GM19324 (cell line): Measurements from ENCODE around the gene ZNF836.
A peak's percentile ranks its signal among the peaks of the same experiment; 100 is the strongest.

Experiments
- ATAC-seq: cut with Tn5 transposase; IDR thresholded peaks from one replicate; pipeline ENCODE4 v1.9.1; 2021; ENCODE audit warnings: mild to moderate bottlenecking, moderate library complexity; ENCODE audit not compliant: unreplicated experiment, low FRiP score

The ZNF836 gene

DNA sequence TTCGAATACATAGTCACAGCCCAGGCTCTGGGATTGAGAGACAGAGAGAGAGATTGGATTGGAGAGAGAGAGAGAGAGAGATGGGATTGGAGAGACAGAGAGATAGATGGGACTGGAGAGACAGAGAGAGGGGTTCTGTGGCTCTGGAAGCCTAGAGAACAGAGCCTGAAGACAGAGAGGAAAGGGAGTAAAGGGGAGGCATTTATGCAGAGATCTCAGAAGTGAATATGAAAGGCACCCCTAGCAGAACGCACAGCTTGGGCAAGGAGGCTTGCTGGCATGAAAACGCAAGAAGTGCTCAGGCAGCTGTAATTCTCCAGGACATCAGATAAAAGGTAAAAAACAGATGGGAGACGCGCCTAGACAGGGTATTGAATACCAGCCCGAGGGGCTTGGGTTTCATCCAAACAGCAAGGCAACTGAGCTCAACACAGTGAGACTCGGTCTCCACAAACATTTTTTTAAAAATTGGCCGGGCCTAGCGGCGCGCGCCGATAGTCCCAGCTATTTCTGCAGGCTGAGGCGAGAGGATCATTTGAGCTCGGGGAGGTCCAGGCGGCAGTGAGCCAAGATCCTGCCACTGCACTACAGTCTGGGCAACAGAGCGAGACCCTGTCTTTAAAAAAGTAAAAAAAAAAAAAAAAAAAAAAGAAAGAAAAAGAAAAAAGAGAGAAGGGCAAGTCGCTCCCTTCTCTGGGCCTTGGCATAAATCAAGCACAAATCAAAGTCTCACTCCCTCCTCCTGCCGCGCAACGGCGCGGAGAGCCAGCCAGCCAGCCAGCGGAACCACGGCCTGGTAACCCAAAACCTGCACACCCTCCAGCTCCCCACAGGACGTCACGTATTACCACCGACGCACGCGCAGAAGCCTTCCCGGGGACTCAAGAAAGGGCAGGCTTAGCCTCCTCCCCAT lies 17.7 kb upstream of the ZNF836 start:
- peak; percentile 3 for ATAC-seq

DNA sequence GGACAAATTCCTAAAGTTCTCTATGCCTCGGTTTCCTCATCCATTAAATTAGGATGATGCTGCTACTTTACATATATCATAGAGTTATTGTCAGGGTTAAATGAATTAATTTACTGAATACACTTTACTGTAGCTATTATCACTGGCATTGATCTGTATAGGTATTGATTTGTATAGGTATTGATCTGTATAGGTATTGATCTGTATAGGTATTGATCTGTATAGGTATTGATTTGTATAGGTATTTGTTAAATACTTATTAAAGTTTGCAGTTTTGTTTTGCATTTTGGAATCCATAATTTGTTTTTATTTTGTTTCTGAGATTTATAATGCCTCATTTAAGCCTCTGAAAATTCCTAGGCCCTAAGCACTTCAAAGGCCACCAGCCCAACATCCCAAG lies 16.0 kb upstream of the ZNF836 start:
- no peak for ATAC-seq

DNA sequence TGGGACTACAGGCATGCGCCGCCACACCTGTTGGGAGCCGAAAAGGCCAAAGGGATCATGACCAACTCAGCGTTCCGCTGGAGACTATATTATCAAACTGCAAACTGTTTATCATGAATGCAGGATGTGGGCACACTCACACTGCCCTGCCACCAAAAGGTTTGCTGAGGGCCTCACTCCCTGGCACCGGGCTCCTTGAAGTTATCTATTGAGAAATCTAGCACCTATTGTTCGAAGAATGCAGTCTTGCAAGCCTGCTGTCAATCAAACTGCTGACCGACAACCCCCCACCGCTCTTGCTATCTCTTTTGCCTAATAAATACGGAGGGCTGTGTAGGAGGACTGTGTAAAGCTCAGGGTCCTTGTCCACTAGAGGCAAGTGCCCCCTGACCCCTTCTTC lies 5.2 kb upstream of the ZNF836 start:
- no peak for ATAC-seq

DNA sequence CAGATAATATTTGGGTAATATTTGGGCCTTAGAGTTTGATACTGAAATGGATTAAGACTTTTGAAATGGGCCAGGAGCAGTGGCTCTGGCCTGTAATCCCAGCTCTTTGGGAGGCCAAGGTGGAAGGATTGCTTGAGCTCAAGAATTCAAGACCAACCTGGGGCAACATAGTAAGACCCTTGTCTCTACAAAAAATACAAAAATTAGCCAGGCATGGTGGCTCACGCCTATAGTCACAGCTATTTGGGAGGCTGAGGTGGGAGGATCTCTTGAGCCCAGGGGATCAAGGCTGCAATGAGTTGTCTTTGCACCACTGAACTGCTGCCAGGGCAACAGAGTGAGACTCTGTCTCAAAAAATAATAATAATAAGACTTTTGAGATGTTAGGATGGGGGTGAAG lies 926 bp upstream of the ZNF836 start:
- ATAC-seq, result no peak

DNA sequence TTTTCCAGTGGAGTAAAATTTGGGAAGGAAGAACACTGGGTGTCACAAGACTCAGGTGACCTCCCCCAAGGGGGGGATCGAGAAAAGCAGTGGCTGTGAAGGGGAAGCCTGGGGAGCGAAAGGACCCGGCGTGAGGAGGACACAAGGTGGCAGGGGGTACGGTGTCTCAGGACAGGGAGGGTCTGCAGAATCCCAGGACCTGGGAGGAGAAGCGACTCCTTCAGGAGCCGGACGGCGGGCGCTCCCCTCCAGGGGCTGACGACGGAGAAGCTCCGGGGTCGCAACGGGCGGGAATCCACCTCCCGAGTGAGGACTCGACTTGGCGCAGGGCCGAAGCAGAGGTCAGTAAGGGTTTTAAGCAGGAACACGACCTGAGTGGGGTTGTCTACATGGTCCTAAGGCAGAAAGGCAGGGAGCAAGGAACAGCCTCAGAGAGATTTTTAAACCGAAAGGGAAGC lies 529 bp downstream of the ZNF836 start:
- peak; percentile 28 for ATAC-seq

DNA sequence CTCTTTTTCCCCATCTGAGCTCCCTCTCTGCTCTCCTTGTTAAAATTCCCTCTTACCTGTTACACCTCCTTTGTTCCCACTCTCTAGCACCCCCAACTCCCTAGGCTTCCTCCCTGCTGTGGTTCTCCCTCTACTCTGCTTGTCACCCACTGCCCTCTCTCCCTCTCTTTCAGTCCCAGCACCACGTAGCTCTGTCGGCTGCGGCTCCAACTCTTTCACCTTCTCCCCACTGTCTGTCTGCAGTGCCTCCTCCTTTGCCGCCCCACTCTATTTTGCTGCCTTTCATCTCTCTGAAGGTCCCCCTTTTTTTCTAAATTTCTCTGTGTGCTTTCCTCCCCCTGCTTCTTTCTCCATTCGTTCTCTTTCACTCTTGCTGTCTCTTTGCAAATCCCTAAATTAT lies 1.1 kb downstream of the ZNF836 start:
- no peak for ATAC-seq

DNA sequence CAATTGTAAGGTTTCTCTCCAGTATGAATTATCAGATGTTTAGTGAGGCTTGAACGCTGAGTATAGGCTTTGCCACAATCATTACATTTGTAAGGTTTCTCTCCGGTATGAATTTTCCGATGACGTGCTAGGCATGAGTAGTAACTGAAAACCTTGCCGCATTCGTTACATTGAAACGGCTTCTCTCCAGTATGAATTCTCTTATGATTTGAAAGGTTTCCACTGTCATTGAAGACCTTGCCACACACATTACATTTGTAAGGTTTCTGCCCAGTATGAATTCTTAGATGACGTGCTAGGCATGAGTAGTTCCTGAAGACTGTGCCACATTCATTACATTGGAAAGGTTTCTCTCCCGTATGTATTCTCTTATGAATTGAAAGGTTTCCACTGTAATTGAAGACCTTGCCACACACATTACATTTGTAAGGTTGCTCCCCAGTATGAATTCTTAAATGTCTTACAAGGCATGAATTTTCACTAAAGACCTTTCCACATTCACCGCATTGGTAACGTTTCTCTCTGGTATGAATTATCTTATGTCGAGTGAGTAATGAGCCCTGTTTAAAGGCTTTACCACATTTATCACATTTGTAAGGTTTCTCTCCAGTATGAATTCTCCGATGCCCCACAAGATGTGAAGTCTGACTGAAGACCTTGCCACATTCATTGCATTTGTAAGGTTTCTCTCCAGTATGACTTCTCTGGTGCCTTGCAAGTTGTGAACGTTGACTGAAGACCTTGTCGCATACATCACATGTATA lies 15.6 kb downstream of the ZNF836 start:
- no peak for ATAC-seq

DNA sequence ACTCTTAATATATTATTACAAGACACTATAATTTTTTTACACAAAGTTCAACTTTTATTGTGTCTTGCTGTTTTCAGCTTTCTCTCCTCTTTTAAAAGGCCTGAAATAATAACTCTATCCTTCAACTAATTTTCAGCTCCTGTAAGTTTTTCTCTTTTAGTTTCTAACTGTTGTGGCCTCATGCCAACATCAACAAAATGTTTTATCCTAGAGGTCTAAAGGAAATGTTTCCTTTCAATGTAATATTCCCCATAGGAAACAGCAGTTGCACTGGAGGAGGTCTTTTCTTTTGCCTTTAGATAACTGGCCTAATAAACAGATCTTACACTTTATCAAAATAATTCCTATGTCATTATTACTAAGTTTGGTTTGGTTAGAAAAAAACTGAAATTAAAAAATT lies 23.2 kb downstream of the ZNF836 start:
- no peak for ATAC-seq

DNA sequence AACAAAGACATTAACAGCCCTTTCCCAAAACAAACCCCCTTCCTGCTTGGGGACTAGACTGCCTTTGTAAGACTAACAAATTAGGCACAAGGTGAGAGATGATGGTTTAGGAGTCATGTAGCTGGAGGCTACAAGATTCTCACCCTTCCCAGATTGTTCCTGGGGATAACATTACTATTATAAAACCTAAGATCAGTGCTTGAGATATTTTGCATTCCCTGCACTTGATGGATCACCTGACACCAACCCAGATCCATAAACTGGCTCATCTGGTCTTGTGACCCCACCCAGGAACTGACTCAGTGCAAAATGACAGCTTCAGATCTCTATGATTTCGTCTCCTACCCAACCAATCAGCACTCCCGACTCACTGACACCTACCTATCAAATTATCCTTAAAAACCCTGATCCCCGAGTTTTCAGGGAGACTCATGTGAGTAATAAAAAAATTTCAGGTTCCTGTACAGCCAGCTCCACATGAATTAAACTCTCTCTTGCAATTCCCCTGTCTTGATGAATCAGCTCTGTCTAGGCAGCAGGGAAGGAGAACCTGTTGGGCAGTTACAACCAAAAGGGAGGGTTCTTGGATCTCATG lies 29.3 kb downstream of the ZNF836 start:
- ATAC-seq, result no peak

DNA sequence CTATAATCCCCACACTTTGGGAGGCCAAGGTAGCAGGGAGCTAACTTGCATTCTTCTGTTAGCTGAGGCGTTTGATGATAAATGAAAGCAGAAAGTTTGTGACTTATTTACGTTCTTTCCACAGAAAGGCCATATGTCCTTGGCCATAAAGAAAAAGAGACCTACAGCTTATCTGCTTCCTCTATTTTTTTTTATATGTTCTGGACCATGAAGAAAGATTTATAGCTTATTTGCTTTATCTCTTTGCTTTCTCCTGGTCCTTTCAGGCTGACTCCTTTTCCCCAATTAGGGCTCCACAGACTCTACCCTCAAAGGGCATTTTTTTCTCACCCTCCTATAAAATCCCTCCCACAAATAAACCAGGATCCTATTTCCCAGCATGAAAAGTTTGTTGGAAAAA lies 30.2 kb downstream of the ZNF836 start:
- no peak for ATAC-seq

DNA sequence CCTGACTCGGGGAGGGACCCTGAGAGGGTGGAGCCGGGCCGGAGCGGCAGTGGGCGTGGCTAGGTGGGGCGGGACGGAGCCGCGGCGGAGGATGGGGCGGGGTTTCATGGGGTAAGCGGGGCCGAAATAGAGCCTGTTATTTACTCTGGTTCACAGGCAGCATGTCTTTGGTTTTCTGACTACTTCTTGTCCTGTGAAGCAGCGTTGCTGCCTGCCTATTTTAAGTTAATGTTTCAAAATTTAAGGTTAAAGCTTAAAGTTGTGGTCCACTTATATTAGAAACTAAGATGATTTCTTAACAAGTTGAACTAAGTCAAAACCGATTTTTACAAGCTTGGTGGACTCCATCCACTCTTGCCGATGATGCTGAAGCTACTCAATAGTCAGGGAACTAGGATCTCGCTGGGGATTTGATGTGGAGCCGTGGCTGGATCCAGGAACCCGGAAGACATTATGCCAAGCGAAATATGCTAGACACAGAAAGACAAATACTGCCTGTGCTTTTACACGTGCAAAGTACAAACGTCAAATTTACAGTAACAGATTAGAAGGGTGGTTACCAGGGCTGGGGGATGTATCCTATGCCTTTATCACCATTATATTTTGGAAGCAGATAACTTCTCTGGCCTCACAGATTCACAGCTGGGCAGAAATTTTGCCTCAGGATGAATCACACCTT lies 31.2 kb downstream of the ZNF836 start:
- peak; percentile 93 for ATAC-seq

DNA sequence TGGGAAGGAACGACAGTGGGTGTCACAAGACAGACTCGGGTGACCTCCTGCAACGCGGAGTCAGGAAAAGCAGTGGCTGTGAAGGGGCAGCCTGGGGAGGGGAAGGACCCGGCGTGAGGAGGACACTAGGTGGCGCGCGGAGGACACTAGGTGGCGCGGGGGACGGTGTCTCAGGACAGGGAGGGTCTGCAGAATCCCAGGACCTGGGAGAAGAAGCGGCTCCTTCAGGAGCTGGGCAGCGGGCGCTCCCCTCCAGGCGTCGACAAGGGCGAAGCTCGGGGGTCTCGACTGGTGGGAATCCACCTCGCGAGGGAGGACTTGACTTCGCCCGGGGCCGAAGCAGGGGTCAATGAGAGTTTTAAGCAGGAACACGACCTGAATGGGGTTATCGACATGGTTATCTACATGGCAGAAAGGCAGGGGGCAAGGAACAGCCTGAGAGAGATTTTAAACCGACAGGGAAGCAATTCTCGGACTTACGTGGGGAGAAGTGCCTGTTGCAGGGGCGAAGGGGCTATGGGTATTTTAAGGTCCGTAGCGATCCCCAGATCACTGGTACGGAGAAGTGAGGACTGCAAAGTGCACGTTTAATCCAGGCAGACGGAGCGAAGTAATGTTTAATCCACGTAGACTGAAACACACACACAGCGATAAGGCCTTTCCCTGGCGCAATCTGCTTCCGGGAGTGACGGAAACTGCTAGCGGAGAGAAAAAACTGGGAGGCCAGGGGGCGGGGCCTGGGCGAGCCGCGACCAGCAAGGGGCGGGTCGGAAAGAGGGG lies 32.0 kb downstream of the ZNF836 start, which contains the start of gene ZNF616:
ZNF616 (minus strand) TSS at position 687 of the 780 bp plus-strand sequence. CDS start 9,426 bp downstream, outside the sequence.
- ATAC-seq, result peak; percentile 63

DNA sequence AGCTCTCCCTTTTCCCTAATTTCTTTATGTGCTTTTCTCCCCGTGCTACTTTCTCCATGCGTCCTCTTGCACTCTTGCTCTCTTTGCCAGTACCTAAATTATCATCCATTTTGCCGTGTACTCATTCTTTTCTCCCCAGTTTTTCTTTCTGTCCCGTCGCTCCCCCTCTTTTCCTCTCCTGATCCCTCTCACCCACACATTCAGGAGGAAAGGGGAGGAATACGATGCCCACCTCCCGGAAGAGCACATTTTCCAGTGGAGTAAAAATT lies 32.5 kb downstream of the ZNF836 start:
- no peak for ATAC-seq

DNA sequence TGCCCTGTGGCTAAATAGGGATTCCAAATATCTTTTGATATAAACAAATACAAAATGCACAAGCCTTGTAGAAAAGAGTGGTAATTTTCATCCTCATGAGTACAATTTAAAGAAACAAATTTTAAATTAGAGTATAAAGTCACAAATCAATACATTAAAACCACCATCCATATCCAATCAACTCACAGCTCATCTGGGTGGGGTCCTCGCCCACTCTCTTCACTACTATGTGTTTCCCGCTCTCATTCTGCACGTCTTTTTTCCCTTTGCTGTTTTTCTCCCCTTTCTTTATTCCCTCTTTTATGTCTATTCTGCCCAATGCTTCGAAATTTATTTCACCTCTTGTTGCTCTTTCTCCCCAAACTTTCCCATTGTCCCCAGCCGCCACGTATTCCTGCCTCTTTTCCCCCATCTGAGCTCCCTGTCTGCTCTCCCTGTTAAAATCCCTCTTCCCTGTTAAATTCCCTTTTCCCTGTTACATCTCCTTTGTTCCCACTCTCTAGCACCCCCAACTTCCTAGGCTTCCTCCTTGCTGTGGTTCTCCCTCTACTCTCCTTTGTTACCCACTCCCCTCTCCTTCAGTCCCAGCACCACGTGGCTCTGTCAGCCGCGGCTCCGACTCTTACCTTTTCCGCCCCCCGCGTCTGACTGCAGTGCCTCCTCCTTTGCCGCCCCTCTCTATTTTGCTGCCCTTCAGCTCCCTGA lies 33.0 kb downstream of the ZNF836 start:
- no peak for ATAC-seq

DNA sequence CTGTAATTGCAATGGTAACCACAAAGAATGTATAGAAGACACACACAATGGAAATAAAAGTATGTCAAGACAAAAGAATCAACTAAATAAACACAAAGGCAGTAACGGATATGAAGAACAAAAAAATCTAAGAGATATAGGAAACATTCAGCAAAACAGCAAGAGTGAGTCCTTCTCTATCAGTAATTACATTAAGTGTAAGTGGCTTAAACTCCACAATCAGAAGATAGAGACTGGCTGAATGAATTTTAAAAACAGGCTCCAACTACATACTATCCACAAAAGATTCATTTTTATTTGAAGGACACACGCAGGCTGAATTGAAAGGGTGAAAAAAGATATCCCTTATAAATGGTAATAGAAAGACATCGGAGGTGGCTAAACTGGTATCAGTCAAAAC lies 51.1 kb downstream of the ZNF836 start:
- ATAC-seq, result no peak

DNA sequence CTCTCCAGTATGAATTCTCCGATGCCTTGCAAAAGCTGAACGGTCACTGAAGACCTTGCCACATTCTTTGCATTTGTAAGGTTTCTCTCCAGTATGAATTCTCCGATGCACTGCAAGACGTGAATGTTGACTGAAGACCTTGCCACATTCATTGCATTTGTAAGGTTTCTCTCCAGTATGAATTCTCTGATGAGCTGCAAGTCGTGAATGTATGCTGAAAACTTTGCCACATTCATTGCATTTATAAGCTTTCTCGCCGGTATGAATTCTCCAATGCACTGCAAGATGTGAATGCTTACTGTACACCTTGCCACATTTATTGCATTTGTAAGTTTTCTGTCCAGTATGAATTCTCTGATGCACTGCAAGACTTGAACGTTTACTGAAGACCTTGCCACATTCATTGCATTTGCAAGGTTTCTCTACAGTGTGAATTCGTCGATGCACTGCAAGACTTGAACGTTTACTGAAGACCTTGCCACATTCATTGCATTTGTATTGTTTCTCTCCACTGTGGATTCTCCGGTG lies 55.8 kb downstream of the ZNF836 start:
- ATAC-seq, result no peak

DNA sequence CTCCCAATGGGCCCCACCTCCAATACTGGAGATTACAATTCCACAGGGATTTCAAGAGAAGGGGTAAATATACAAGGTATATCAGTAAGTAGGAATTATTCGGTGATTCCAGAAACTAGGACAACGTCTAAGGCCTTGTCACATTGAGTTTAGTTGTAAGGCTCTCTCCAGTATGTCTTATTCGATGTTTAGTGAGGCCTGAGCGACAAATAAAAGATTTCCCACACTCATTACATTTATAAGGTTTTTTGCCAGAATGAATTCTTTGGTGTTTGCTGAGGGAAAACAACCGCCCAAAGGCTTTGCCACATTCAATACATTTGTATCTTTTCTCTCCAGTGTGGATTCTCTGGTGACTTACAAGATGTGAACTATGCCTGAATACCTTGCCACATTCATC lies 56.7 kb downstream of the ZNF836 start:
- no peak for ATAC-seq

DNA sequence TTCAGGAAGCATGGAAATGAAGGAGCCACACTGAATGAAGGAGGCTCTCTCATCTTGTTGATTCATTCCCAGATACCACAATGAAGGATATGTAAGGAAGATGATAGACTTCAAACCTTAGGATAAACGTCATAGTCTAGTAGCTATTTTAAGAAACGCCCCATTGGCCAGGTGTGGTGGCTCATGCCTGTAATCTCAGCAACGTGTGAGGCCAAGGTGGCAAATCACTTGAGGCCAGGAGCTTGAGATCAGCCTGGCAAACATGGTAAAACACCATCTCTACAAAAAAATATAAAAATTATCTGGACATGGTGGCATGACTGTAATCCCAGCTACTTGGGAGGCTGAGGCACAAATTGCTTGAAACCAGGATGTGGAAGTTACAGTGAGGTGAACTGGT lies 58.8 kb downstream of the ZNF836 start:
- no peak for ATAC-seq

DNA sequence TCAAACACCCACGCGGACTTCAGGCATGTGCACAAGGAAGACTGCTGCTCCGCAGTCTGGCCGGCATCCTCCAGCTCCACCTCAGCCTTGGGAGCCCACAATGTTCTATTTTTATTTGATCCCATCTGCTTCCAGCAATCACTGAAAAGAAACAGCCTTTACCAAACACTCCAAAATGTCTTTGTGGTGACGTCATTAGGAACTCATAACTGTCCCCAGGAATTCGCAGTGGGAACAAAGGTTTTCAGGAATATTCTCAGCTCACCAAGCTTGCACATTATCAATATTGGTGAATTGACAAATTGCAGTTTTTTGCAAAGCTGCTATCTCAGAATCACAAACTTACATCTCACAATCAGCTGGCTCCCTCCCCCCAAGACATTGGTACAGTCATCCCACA lies 60.6 kb downstream of the ZNF836 start:
- ATAC-seq, result no peak
